ENCODE results near the gene VASP. TPM values are rescaled to one million over a fixed set of nuclear protein-coding genes. Genes with fewer than 3 reads are reported as not detected.

VASP gene
- polyA plus RNA-seq, 10 donors = 45.7 to 65.7 (median 55.6) TPM

DNA sequence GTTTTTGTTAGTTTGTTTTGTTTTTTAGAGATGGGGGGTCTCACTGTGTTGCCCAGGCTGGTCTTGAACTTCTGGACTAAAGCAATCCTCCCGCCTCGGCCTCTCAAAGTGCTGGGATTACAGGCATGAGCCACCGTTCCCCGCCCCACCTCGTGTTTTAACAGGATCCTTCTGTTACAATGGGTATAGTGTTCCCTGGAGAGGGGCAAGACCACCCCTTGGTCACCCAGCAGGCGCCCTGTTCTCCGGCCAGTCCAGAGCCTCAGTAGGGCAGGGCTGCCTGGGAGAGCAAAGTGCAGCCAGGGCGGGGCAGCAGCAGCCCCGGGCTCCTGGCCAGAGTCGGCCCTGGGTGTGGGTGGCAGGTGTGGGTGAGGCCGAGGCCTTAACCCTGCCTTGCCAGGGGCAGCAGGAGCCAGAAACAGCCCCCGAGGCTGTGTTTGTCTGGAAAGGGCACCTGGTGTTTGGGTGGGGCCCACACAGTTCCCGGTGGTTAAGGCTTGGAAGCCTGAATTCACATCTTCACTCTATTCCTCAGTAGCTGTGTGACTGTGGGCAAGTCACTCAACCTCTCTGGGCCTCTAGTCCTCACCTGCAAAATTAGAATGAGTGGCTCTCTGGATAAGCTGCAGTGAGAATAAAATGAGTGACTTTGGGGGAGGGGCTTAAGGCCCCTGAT, 7.2 kb downstream of the VASP start:
- DNase-seq = no peak

DNA sequence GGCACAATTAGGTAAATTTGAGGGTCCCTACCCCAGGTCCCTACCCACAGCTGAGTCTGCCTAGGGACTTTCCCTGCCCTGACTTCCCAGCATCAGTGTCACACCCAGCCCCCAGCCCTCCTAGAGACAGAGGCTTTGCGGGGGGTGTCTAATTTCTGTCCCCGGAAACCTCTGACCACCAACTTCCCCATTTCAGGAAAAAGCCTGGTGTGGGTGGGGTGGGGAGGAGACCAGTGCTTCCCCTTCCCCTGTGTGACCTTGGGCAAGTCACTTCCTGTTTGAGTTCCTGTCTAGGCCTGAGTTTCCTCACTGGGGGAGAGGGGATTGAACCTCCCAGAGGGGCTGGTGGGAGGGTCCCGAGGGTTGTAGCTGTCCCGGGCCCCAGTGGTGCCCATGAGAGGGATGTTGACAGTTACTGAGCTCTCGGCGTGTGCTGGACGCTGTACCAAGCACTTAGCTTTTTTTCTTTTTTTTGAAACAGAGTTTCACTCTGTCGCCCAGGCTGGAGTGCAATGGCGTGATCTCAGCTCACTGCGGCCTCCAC, 7.9 kb downstream of the VASP start:
- DNase-seq = no peak

DNA sequence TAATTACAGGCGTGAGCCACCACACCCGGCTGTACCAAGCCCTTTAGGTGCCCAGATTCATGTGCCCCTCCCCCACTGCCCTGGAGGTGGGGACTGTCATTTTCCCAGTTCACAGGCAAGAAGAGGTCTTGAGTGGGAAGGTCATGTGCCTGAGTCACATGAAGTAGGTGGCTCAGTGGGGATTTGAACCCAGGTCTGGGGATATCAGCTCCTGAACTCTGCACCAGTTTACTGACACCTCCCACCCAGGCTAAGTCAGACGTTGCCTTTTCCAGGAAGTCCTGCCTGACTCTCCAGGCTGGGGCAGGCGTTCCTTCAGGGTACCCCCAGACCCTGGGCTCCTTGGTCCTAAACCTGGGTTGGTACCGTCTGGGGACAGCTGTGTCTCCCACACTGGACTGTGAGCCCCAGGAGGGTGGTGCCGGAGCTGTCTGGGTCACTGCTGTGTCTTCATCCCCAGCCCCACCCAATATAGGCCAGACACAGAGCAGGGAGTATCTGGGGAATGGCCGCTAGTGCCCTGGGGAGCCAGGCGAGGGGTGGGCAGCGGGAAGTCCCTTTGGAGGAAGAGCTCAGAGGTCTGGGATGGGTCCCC, 8.6 kb downstream of the VASP start:
- DNase-seq = no peak

DNA sequence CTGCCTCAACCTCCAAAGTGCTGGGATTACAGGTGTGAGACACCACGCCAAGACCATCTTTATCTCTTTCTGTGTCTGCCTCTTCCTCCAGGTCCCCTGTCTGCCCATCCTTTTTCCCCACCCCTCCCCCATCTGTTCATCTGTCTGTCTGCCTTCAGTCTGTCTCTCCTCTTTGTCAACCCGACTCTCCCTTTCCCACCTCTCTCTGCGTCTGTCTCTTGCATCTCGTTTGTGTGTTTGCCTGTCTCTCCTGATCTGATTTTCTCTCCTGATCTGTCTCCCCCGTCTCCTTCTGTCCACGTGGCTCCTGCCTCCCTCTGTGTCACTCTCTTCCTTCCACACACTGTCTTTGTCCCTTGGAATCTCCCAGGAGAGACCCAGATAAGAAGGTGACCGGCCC, 10.0 kb downstream of the VASP start:
- no peak for DNase-seq

DNA sequence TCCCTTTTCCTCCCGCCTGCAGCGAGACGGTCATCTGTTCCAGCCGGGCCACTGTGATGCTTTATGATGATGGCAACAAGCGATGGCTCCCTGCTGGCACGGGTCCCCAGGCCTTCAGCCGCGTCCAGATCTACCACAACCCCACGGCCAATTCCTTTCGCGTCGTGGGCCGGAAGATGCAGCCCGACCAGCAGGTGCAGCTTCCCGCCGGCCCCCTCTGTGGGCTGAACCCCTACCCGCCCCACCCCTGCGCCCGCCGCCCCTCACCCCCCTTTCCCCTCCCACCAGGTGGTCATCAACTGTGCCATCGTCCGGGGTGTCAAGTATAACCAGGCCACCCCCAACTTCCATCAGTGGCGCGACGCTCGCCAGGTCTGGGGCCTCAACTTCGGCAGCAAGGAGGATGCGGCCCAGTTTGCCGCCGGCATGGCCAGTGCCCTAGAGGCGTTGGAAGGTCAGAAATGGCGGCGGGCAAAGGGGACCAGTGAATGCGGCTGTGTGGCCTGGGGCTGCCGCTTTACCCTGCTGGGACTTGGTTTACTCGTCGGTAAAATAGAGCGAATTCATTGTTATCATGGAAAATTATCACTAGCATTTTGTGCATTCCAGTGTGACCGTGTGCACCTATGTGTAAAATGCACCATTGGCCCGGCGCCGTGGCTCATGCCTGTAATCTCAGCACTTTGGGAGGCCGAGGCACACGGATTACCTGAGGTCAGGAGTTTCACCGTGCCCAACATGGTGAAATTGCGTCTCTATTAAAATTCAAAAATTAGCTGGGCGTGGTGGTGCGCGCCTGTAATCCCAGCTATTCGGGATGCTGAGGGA, 10.6 kb downstream of the VASP start:
- no peak for DNase-seq

DNA sequence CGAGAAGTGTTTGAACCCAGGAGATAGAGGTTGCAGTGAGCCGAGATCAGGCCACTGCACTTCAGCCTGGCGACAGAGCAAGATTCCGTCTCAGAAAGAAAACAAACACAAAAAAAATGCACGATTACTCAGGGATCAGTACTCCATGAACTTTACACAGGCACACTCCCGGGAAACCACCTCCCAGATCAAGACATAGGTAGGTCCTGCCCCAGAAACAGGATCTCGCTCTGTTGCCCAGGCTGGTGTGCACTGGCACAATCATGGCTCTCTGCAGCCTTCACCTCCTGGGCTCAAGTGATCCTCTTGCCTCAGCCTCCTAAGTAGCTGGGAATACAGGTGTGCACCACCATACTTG, 11.2 kb downstream of the VASP start:
- no peak for DNase-seq

DNA sequence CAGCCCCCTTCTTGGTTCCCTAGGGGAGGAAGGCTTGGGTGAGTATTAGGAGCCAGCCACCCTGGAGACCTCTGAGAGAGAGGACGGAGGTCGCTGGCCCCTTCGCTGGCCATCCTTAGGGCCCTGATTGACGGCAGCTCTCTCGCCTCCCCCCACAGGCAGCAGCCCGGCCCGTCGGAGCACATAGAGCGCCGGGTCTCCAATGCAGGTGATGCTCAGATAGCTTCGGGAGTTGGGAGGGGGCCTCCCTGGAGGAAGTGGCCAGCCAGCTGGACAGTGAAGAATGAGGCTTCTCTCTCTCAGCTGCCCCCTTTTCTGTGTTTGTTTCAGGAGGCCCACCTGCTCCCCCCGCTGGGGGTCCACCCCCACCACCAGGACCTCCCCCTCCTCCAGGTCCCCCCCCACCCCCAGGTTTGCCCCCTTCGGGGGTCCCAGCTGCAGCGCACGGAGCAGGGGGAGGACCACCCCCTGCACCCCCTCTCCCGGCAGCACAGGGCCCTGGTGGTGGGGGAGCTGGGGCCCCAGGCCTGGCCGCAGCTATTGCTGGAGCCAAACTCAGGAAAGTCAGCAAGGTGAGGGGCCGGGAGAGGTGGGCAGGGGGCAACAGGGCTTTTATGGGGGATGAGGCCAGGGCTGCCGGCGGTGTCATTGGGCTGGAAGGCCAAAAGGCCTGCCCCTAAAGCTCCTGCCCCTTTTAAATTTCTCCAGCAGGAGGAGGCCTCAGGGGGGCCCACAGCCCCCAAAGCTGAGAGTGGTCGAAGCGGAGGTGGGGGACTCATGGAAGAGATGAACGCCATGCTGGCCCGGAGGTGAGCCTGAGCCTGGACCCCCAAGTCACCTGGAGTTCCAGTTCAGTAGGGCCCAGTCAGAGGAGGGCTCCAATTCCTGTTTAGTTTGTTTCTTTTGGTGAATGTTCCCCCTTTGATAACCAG, 15.0 kb downstream of the VASP start:
- DNase-seq = no peak

DNA sequence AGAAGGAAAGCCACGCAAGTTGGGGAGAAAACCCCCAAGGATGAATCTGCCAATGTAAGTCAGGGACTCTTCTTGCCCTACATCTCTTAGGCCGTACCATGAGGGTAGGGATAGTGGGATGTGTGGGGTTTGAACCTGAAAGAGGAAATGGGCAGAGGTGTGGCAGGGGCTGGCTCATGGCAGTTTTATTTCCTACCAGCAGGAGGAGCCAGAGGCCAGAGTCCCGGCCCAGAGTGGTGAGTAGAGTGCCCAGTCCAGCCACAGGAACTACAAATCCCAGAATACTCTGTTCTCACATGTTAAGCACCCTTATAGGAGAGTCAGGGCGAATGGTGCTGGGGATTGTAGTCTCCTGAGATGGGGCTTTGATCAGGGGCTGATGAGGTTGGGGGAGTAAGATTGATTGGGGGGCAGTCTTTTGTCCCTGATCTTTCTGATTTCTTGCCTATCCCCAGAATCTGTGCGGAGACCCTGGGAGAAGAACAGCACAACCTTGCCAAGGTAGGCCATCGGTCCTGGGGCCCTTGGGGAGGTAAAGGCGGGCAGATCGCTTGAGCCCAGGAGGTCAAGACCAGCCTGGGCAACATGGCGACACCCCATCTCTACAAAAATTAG, 16.5 kb downstream of the VASP start:
- DNase-seq = peak; percentile 82 to 92 (median 88)

DNA sequence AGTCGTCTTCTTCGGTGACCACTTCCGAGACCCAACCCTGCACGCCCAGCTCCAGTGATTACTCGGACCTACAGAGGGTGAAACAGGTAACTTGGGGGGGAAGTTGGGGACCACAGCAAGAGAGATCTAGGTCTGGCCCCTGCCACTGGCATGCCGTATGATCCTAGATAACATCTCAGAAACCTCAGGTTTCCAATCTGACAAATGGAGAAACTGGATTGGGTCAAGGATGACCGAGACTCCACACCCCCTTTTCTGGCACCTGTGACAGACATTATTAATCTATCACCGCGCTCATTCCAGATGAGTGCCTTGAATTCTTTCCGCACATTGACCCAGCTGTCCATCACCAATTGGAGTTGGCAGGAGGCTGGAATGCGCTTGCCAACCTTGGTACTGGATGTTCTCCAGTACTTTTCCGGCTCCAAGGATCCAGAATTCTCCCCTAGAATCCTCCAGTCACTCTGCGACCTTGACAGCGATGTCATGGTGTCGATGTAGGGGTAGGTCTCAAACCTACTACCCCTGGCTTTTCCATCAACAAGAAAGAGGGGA, 17.4 kb downstream of the VASP start:
- DNase-seq = no peak

DNA sequence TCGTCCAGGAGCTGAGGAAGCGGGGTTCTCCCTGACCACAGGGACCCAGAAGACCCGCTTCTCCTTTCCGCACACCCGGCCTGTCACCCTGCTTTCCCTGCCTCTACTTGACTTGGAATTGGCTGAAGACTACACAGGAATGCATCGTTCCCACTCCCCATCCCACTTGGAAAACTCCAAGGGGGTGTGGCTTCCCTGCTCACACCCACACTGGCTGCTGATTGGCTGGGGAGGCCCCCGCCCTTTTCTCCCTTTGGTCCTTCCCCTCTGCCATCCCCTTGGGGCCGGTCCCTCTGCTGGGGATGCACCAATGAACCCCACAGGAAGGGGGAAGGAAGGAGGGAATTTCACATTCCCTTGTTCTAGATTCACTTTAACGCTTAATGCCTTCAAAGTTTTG, 18.9 kb downstream of the VASP start:
- peak in 1 of 3 donors; percentile 56 for DNase-seq

DNA sequence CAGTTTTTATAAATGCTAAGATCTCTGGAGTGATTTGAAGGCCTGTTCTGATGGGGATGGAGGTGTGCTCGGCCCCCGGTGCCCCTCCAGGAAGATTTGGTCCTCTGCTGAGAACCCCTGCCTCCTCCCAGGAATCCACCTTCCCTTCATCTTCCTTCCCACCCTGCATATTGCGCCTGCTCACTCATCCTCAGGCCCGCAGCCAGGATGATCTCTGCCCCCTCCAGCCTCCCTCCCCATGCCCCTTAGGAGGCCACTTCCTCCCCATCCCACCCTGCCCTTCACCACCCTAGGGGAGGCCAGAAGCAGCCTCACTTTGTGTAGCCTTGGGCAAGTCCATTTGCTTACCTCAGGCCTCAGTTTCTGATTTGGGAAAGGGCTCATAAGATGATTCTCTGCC, 19.7 kb downstream of the VASP start:
- no peak for DNase-seq

DNA sequence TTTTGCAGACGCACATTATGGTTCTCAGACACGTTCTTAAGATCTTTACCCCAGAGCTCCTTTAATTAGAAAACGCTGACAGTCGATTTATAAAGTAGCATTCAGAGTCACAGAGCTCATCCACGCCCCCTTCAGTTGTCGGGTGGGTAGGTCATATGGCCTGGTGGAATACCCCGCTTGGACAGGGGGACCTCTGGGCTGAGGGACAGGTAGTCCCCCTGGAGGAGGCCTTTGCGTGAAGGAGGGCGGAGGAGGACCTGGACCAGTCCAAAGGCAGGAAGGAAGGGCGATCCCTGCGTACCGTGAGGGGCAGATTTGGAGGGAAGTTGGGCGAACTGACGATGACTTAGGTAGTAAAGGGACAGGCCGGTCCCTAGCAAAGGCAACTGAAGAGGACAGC, 20.5 kb downstream of the VASP start:
- no peak for DNase-seq

DNA sequence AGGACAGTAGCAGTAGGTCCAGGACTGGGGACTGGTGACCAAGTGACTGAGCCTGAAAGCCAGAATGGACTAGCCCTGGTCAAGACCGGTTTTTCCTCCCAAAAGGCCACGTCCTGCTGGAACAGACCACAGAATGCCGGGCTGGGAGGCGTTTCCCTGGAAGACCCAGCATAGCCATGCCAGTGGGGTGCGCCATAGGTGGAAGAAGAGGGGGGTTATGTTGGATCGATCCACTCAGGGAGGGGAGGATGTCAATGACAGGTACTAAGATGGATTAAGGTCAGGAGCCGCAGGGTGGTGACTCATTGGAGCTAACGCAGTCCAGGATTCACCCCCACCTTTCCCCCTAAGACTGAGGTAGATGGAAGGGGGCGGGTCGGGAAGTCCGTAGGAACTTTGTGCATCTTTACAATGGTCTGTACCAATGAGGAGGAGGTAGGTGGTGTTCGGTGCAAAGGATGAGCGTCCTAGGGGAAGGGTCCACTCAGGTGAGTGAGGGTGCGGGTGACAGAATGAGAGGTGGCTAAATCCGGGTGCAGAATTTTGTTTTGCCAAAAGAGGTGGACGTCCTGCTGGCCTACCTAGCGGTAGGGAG, 21.0 kb downstream of the VASP start:
- DNase-seq = no peak

DNA sequence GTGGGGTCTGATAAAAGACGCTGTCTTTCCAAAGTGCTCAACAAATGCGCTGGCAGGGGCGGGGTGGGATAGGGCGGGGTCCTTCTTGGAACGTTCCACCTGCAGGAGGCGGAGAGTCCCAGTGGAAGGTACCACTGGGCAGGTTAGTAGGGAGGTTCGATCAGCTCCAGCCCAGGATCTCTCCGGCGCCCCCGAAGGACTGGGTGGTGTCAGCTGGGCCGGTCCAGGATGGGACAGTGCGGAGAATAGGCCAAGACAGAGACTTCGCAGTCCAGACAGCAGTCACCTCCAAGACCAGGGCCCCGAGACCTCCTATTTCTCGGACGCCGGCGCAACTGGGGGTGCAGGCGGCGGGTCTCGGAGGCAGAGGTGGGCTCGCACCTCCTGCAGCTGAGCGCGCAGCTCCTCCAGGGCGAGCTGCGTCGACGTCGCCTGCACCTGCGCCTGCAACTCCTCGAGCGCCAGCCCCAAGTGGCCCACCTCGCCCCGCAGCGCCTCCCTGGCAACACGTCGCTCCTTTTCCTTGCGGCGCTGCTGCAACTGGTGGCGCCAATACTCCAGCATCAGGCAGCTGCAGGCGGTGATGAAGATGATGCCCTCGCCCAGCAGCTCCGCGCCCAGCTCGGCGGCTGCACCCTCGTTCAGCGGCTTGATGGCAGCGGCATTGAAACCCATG, 21.6 kb downstream of the VASP start:
- no peak for DNase-seq

DNA sequence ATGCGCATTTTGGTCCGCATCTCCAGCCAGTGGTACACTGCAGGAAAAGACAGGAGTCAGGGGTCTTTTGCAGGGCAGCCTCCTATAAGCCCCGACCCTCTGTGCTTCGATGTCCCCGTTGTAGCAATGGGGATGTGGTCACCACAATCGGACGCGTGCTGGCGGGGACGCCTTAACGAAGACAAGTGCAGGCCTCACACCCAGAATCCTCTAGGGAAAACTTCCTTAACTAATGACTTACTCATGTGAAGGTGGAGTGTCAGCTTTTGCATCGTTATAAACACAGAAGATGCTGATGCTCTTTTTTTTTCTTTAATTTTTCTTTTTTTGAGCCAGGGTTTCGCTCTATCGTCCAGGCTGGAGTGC, 22.1 kb downstream of the VASP start:
- DNase-seq = no peak

DNA sequence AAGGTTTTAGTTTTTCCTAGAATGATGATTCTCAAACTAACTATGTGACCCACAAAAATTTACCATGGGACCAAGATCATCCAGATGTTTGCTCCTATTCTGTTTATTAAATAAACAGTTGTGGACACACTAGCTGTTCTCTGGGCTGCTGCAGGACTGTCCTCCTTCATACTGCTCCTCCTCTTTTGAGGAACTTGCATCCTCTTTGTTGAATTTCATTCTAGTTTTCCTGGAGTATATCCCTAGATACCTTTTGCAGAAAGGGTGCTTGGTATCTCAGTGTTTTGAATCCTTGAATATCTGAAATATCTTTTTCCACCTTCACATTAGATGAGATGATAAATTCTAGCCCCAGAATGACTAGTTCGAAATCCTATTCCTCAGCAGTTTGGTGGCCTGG, 24.1 kb downstream of the VASP start:
- no peak for DNase-seq

DNA sequence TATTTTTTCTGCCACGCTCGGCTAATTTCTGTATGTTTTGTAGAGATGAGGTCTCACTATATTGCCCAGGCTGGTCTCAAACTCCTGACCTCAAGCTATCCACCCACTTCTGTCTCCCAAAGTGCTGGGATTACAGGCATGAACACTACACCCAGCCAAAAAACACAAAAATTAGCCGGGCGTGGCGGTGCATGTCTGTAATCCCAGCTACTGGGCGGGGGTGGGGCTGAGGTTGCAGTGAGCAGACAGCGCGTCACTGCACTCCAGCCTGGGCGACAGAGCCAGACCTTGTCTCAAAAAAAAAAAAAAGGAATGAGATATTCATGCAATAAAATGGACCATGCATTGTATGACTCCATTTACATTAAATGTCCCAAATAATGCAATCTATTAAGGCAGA, 32.2 kb downstream of the VASP start:
- DNase-seq = no peak

DNA sequence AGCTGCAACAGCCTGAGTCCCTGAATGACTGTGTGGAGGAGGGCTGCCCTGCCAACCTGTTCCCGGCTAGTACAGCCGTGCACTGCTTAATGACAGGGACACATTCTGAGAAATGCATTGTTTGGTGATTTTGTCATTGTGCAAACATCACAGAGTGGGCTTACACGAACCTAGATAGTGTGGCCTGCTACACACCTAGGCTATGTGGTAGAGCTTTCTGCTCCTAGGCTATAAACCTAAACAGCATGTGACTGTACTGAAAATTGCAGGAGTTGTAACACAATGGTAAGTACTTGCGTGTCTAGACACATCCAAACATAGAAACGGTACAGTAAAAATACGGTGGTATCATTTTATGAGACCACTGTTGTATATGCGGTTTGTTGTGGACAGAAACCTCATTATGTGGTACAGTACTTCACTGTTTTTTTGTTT, 35.0 kb downstream of the VASP start:
- no peak for DNase-seq

DNA sequence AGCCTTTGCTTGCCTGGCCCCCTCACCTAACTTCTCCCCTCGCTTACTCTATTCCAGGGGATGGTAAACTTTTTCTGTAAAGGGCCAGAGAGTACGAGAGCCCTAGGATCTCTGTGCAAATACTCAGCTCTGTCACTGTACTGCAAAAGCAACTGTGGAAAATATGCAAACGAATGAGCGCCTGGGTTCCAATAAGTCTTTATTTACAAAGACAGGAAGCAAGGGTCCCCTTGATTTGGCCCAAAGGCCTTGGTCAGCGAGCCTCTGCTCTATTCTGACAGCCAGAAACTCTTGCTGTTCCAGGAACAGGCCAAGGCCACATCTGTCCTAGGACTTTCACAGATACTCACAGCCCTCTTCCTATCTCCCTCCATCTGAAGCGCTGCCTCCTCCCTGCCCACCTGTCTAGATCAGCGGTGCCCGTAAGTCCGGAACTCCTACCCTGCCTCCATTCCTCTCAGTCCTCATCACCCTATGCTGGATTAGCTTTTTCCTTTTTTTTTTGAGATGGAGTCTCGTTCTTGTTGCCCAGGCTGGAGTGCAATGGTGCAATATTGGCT, 40.0 kb downstream of the VASP start:
- no peak for DNase-seq

Data from muscle of back (tissue), 11 donors.